ENCODE data around the gene ITFG1.

ITFG1 gene

DNA sequence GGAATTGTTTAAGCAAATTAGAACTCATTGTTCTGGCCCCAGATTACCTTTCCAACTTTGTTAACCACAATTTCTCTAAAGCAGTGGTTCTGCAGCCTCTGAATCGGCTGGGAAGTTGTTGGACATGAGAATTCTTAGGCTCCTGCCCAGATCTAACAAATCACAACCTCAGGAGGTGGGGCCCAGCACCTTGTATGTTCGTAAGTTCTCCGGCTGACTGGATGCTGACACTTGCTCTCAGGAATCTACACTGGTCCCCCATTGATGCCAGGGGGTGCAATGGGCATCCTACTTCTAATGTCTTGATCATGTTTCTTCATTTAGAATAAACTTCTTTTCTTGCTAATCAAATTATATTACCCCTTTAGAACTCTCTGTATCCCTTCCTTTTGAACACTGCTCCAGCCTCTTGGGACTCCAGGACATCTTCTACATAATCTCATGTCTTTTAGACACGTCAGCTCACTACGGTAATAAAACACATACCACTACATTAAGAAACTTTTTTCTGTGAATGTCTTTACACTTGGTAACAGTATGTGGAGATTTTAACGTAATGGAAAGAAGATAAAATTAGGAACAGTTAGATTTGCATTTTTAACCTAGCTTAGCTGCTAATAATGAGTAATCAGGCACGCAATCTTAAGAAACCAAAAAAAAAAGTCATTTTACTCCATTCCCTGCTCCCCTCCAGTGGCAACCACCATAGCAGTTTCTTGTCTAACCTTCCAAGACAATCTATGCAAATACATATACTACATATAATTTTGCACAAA, 143.2 kb downstream of the ITFG1 start:
- no peak for DNase-seq

DNA sequence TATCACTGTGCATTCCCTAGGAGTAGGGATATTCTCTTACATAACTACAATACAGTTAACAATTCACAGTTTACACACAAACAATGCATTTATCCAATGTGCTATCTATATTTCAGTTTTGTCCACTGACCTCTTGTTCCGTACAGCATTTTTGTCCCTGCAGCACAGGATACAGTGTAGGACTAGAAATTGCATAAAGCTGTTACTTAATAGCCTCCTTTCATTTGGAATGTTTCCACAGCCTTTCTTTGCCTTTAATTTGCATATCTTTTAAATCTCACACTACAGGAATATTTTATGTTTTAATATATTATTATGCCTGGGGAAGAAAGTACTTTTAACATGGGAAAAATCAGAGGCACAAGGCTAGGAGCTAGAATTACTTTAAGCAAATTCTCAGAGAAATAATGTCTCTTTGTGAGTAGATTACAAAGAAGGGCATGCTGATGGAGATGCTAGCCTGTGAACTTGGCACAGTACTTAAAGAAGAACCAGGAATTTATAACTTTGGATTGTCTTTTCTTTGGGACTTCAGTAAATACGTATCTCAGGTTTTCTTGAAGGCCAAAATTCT, 144.3 kb downstream of the ITFG1 start:
- DNase-seq: no peak

DNA sequence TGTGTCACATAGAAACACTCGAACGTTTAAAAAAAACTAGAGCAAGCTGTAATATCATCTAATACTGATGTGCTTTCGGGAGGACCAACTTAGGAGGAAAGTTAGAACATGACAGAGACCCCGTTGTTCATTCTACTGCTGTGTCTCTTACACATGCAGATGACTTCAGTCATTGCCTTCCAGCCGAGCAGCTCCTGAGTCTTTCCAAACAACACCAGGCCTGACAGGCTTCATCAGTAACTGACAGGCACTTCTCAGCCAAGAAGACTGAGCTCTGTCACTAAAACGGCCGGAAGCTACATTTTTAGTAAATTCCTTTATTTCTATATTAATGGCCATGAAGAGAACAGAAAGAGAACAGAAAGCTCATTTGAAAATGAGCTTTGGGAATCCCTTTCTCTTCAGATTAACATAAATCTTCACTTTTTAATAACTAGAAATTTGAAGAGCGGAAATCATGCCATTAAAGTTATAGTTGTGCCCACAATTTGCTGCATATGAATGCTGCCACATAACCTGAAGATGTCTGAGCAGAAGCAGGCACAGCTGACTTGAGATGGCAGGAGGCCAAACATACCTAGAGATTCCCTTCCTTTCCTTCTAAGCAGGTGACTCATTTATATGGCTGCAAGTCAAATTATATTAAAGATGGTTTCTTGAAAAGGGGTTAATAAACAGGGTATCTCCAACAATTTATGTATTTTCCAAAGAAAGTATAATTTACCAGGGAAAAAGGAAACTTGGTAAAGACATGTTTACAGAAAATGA, 148.9 kb downstream of the ITFG1 start:
- DNase-seq: no peak

DNA sequence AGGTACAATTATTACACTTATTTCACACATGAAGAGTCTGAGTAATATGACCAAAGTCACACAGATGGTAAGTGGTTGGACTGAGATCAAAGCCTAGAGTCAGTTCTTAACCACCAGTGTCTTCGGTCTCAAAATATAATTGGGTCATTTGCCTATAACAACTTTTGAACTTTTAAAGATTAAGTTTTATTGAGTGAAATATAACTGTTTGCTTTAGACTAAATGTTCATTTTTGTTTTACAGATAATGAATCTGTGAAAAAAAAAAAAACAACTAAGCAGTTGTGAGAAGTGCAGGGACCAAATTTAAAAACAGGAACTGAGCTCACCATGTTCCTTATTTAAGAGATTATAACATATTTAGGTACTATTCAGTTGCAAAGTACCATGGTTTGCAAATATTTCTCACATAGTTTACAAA, 150.1 kb downstream of the ITFG1 start:
- DNase-seq: no peak

DNA sequence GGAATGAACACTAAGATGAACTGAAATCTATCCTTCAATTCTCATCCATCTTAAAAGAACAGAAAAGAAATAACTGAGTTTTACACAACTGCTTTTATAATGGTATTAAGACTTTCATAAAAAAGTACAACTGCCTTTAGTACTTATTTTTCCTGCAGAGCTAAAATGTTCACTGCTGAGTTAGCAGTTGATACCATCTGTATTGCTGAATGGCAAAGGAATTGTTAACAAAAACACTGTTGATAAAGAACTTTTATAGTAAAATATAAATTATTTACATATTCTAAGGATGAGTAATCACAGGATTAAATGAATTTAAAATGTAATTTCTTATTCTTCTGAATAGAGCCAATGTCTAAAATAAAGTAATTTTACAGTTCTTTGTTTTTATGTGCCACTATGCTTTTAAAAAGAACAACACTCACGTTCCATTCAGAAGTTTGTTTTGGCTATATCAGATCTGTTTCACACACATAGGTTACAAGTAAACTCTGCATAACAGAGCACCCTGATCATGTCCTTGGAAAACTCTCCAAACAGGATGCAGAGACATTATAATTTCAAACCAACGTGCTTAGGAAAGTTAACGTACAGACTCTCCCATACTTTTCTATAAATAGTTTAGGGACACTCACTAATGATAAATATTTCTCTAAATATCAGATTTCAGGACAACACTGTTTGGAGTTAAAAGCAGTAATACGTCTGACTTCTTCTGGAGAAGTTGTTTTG, 151.1 kb downstream of the ITFG1 start:
- DNase-seq: no peak

- DNase-seq: no peak
These were observed 152.3 kb downstream of the ITFG1 start for GRCh38 chr16:47308601-47309000.

DNA sequence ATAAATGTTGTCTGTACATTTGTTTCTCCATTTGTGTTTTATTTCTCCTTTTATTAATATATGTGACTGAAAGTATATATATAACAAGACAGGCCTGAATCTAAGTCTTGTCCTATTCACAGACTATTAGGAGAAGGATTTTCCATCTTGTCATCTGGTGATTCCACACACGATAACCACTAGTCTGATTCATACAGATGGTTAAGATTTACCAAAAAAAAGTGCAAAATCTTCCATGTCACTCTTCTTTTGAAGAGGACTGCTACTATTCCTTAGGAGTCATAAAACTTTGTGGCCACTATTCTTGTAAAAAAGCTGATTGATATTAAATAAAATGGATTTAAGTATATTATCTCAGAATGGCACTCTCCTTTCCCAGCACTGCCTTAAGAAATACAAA, 156.3 kb downstream of the ITFG1 start:
- DNase-seq: no peak

DNA sequence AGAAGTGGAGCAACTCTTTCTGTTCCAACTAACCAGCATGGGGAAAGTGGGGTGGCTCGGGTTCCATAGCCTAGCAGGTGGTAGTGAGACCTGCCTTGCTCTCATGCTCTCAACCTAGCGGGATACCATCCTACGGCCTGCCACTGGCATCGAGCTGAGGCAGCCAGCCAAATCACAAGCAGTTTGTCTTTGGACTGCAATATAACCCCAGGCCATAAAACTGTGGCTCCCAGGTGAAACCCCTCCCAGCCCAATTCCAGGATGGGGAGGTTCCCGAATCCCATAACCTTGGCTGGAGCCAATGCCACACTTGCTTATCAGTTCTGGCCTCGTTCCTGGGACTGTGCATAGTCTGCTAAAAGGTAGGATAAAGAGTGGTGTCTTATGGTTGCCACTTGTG, 161.3 kb downstream of the ITFG1 start:
- DNase-seq: no peak

- DNase-seq: no peak
These were observed 175.9 kb downstream of the ITFG1 start for GRCh38 chr16:47284999-47285398.

DNA sequence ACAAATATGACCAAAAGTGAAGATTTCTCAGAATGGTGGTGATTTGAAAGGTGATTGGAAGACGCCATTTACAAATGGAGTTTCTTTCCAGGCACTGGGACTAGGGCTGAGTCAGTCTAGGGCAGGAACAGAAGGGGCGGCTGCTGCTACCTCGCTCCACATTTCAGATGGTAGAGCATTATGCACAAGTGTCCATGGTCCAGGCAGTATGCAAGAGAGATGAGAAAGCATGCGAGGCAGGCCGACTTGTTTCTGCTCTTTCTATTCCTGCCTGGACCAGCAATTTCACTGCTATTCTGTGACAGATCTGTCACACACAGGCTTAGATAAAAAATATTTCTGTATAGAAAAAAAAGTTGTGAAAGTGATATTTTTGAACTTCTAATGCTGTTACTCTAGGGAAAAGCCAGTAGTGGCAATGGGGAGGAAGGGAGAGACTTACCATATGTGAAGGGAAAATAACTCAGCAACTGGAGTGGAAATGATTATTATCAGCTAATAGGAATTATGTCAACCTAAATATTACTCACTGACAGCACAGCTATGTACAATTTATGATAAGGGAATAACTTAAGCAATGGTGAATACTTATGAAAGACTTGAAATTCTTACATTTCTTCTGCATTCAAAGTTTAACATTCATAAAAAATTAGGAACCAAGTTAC, 182.4 kb downstream of the ITFG1 start:
- no peak for DNase-seq

DNA sequence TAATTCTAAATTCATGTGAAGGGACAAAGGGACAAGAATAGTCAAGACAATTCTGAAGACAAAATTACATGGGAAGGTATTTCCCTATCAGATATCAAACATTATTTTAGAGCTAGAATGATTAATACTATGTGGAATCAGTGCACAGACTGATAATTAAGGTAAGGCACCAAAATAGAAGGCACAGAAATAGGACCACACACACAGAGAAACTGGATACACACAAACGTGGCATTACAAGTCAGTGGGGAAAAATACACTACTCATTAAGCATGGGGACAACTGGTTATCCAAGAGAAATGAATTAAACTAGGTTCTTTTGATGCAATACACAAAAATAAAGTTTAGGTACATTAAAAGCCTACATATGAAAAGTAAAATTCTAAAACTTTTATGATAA, 184.3 kb downstream of the ITFG1 start:
- DNase-seq: no peak

DNA sequence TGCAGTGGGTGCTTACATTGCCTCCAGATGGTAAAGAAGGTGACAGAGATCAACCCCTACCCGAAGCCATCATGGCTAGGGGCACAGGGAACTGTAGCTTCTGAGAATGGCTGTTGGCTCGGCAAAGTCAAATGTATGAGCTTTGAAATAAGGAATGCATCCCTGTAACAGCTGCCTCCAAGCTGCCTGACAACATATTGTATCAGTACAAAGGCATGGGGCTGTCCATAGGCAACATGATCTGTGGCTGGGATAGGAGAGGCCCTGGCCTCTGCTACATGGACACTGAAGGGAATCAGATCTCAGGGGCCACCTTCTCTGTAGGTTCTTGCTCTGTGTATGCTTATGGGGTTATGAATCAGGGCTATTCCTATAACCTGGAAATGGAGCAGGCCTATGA, 197.9 kb downstream of the ITFG1 start:
- DNase-seq: no peak

GRCh38 chr16:47260503-47260902, 200.4 kb downstream of the ITFG1 start:
- no peak for DNase-seq

DNA sequence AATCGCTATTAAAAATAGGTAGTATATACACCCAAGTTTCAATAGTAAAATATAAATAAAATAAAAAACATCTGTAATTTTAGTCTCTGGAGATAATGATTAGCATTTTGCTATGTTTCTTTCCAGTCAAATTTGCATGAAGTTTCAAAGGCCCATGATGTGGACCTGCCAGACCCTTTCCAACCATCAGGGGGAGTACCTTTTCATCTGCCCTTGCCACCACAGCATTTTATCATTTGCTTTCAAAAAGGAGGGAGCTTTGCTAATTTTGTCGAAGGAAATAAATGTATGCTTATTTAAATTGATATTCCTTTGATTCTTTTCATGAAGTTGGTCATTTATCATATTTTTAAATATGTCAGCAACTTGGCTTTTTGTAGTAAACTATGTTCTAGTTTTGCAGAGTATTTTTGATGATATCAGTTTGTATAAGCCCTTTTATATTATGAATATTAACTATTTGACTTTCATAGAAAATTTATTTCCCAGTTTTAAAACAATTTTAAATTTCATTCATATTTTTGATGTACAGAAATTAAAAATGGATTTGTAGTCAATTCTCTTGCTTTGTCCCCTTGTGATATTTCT, 201.9 kb downstream of the ITFG1 start:
- no peak for DNase-seq

DNA sequence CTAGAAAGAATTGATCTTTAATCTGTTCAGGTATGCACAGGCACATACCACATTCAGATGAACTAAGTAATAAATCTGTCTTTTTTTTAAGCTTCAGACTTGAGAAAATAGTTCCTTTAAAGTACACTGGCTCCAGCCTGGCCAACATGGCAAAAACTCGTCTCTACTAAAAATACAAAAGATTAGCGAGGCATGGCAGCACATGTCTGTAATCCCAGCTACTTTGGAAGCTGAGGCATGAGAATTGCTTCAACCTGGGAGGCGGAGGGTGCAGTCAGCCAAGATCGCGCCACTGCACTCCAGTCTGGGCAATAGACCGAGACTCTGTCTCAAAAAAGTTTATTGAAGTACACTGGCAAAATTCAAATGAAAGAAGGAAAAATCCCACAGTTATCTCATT, 206.1 kb downstream of the ITFG1 start:
- no peak for DNase-seq

DNA sequence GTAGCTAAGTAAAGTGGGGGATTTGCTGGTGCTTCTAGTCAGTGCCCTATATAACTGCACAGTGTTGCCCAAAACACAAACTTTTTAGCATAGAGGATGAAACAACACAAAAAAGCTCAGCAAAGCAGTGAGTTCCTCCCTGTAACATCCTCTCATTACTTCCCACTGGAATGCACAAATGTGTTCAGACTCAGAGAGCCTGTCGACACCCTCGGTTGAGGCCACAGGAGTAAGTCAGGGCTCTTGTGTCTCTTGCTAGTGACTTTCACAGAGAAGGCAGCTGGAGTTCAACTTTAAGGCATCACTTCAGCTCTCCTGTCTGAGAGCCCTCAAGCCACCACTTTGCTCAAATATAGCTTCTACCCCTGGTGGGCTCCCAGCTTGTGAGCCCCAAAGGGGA, 209.9 kb downstream of the ITFG1 start:
- no peak for DNase-seq

DNA sequence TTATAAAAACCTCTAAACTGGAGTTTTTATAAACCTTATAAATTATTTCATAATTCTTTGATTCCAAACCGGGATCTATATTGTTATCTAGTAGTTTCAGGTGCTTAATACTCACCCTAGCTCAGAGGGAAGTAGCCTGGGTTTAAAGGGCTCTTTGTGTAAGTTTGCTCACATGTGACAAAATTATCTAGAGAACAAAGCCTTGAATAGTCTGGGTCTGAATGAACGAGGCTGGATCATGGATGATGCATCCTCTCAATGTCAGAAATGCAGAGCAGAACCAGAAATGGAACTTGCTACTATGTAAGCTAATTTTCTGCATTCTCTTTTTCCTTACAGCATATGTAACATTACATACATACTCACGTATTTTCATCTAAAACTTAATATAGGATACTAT, 213.2 kb downstream of the ITFG1 start:
- DNase-seq: no peak

DNA sequence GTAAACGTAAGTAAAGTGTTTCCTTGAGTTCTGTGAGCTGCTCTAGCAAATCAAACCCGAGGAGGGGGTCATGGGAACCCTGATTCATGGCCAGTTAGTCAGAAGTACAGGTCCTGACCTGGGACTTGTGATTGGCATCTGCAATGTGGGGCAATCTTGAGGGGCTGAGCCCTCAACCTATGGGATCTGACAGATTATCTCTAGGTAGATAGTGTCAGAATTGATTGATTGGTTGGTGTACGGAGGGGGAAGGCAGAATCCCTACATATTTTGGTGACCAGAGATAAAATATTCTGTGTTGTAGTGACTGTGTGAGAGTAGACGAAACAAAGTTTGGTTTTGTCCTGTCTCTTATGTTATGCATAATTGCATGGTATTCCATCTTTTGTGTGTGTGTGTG, 216.7 kb downstream of the ITFG1 start:
- no peak for DNase-seq

DNA sequence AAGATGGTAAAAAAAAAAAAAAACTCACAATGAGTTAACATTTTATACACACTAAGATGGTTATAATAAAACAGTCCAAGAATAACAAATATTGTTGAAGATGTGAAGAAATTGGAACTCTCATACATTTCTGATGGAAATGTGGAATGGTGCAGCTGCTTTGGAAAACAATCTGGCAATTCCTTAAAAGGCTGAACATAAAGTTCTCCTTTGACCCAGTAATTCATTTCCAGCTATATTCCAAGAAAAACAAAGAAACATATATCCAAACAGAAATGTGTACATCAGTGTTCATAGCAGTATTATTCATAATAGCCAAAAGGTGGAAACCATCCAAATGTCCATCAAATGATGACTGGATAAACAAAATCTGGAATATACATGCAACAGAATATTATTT, 219.8 kb downstream of the ITFG1 start:
- DNase-seq: no peak

GRCh38 chr16:47236716-47237115, 224.1 kb downstream of the ITFG1 start:
- no peak for DNase-seq

DNA sequence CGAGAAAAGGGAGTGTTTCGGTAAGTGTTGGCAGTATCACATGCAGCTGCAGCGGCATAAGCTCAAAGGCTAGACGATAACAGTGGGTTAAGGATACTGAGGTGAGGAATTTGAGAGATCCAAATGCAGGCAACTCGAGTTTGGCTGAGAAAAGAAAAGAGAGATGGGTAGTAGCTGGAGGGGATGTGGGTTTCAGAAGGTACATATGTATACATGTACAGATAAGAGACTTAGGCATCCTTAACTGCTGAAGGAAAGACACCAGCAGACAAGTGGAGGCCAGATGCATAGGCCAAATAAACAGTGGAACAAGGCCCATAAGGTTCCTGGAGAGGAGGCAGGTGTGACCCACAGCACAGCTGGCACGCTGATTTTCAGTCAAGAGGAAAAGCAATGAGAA, 230.6 kb downstream of the ITFG1 start:
- DNase-seq: no peak

Data from NCI-H1436 treated with DMSO at 0.1 percent for 48 hours (cell line).